Smooth muscle cell of trachea (primary cell): Measurements from ENCODE around the gene SLC22A8. TPM values are rescaled to one million over a fixed set of nuclear protein-coding genes. Genes with fewer than 3 reads are reported as not detected.

Experiments used
- total RNA-seq: library from RNA; depleted of rRNA; stranded (reverse); fragments of >200 nt; gene quantifications from 2 replicates; pipeline ENCODE4 v1.2.1, GENCODE V29; 2014

SLC22A8 gene, protein sequence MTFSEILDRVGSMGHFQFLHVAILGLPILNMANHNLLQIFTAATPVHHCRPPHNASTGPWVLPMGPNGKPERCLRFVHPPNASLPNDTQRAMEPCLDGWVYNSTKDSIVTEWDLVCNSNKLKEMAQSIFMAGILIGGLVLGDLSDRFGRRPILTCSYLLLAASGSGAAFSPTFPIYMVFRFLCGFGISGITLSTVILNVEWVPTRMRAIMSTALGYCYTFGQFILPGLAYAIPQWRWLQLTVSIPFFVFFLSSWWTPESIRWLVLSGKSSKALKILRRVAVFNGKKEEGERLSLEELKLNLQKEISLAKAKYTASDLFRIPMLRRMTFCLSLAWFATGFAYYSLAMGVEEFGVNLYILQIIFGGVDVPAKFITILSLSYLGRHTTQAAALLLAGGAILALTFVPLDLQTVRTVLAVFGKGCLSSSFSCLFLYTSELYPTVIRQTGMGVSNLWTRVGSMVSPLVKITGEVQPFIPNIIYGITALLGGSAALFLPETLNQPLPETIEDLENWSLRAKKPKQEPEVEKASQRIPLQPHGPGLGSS
- total RNA-seq, result not detected in 2 replicates

DNA sequence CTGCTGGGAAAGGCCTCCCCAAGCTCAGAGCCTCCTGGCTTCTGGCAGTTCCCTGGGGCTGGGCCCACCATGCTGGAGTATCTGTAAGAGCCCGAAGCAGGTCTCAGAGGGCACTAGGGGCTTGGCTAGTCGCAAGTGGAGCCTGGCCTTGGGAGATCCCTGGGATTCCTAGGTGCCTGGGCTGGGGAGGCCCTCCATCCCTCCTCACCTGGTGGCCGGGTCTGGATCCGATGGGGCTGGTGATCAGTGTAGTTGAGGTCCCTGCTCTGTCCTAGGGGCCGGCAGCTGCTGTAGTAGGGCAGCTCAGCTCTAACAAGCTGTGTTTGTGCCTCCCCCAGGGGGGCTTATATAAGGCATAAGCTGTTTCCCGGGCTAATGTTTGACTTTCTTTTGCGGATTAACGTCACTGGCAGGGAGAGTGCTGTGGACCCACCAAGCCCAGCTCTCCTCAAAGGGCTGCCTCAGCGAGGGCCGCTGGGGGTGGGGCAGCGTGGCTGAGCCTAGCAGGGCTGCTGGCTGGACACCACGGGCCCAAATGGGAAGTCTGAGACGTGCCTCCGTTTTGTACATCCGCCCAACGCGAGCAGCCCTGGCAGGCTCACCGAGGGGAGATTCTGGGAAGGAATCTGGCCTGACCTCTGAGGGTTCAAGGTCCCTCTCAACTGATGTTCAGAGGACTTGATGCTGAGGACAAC is at the start of gene SLC22A8:
SLC22A8 (minus strand) TSS at position 321 of the 695 bp plus-strand sequence. CDS start 883 bp downstream, outside the sequence.

DNA sequence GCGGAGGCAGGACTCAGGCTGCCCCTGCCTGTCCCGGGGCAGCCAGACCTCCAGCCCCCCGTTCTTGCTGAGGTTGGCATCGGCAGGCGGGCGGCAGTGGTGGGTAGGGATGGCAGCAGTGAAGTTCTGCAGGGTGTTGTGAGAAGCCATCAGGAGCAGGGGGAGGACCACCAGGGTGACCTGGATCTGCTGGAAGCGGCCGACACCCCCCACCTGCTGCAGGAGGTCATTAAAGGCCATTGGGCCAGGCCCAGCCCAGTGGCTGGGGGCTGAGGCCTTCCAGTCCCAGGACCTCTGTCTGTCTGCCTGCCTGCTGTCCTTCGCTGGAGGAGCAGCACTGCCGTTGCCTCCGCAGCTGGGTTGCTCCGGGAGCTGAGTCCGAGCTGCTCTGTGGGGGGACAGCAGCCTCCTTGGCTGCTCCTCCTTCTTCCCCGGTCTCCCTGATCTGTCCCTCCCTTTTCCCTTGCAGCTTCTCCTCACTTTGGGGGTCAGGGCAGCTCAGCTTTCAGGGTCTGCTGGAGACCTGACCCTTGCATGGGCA is 31.1 kb downstream of the SLC22A8 start, which contains the start of gene SLC22A6:
SLC22A6 (minus strand) TSS at position 517 of the 541 bp plus-strand sequence; CDS start at position 240, 277 bp downstream.

Other genes starting within 250 kb of the SLC22A8 start
- gene TAF6L, start 244.4 kb downstream of the SLC22A8 start, total RNA-seq, result 26.3 and 27.2 TPM in 2 replicates
- 40.7 and 52.1 TPM in 2 replicates for gene TMEM179B, start 228.4 kb downstream of the SLC22A8 start, total RNA-seq
- 14.7 and 19.0 TPM in 2 replicates for gene TMEM223, start 223.8 kb downstream of the SLC22A8 start, total RNA-seq
- 23.7 and 30.3 TPM in 2 replicates for gene NXF1, start 210.4 kb downstream of the SLC22A8 start, total RNA-seq
- gene STX5, start 183.8 kb downstream of the SLC22A8 start, total RNA-seq, result 47.5 and 48.1 TPM in 2 replicates
- not detected in 2 replicates for gene TEX54, start 183.0 kb downstream of the SLC22A8 start, total RNA-seq
- 26.3 and 48.0 TPM in 2 replicates for gene WDR74, start 176.3 kb downstream of the SLC22A8 start, total RNA-seq
- gene SLC3A2, start 134.9 kb downstream of the SLC22A8 start, total RNA-seq, result 172 and 241 TPM in 2 replicates
- not detected in 2 replicates for gene CHRM1, start 94.5 kb downstream of the SLC22A8 start, total RNA-seq
- not detected in 2 replicates for gene SLC22A6, start 30.9 kb downstream of the SLC22A8 start, total RNA-seq
- not detected in 2 replicates for gene SLC22A24, start 128.4 kb upstream of the SLC22A8 start, total RNA-seq
- gene SLC22A25, start 227.8 kb upstream of the SLC22A8 start, total RNA-seq, result not detected in 2 replicates